Diencephalon (tissue), 1 donor: ENCODE results near the gene ZNF727. TPM values are rescaled to one million over a fixed set of nuclear protein-coding genes. Genes with fewer than 3 reads are reported as not detected.

ENCODE experiments used
- total RNA-seq: library from RNA; depleted of rRNA; stranded (reverse); fragments of >200 nt; gene quantifications from one replicate; pipeline ENCODE4 v1.2.3, GENCODE V29; 2014

Gene ZNF727
- 1.6 TPM for total RNA-seq

DNA sequence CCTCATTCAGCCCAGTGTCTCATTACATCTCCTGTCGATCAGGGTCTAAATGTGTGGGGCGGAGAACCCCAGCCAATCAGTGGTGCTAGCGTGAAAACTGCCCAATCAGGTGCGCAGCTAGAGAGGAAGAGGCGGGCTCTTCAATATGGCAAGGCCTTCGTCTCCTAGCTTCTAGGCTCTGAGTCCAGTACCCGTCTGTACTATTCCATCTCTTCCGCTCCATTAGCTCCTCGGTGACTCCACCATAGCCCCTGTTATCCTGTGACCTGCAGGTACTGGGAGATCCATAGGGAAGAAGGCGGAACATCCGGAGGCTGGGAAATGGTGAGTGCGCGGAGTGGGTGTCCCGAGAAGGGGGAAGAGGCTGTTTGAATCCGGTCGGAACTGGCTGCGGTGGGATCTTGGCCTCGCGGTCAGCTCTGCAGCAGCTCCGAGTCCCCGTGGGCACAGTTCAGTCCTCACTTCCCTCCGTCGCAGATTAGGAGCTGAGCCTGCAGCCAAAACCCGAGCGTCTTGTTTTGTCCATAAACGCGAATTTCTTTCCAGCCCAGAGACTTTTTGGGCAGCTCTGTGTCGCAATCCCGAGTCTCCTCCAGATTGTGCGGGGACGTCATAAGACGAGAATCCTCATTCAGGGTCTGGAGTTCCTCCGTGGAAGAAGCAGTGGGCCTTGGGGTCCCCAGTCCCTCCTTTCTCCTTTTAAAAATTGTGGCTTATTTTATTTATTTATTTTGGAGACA, at the start of gene ZNF727:
ZNF727 (plus strand) TSS at position 134 of the 740 bp plus-strand sequence; CDS start at position 322, 188 bp downstream.

DNA sequence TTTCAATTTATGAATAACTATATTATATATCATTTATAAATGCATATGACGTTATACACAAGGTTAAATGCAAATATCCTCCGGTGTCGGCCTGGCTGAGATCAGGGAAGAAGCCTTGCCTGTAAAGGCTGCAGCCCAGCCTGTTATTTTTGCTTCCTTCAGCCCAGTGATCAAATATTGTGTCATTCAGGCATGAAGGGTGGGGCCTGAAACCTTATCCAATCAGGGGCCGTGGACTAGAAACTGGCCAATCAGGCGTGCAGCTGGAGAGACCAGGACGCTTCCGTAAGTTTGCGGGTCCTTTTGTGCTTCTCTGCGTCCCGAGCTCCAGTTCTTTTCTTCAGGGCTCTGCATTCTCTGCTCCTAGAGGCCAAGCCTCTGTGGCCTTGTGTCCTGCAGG, 46.7 kb upstream of the ZNF727 start, which contains the start of gene ZNF722:
ZNF722 (plus strand) TSS at position 301 of the 400 bp plus-strand sequence. CDS start 113 bp downstream, outside the sequence.

Other genes starting within 250 kb of the ZNF727 start
- not detected for gene ZNF722, start 46.6 kb upstream of the ZNF727 start, total RNA-seq
- not detected for gene ZNF735, start 161.8 kb downstream of the ZNF727 start, total RNA-seq
- not detected for gene ZNF679, start 183.0 kb downstream of the ZNF727 start, total RNA-seq